GM12878 (cell line): Measurements from ENCODE around the gene PGLYRP3. TPM values are rescaled to one million over a fixed set of nuclear protein-coding genes. Genes with fewer than 3 reads are reported as not detected.

Experiments
- ATAC-seq: fragments of 200-7000 bp; cut with Tn5 transposase; 3 replicates; pipeline ENCODE4 v1.9.1; 2020; ENCODE audit warnings: mild to moderate bottlenecking, moderate library complexity
- BruUV-seq: library from RNA; stranded (reverse); fragments of 400-500 nt; replicated peaks from 2 replicates; lab custom pipeline; 2021; lab: Mats Ljungman, UMichigan
- CTCF ChIA-PET: fragments of 300-600 bp; sonication (Branson Sonifier 250); formaldehyde crosslinking; extraction: SDS; loops from one replicate; lab custom pipeline; 2021; ENCODE audit warnings: inconsistent platforms; lab: Yijun Ruan, JAX
- POLR2A ChIA-PET: fragments of 350-600 bp; formaldehyde crosslinking; extraction: SDS; loops from one replicate; lab custom pipeline; 2021; ENCODE audit warnings: inconsistent platforms; lab: Charles Lee
- RAD21 ChIA-PET: fragments of 300-600 bp; sonication (Branson Sonifier 250); formaldehyde crosslinking; loops from one replicate; lab custom pipeline; 2023; ENCODE audit warnings: antibody characterized with exemption; ENCODE audit not compliant: unreplicated experiment; lab: Charles Lee
- SMC1A ChIA-PET: fragments of 300-600 bp; sonication (Branson Sonifier 250); formaldehyde crosslinking; loops from one replicate; lab custom pipeline; 2023; ENCODE audit not compliant: unreplicated experiment, uncharacterized antibody; lab: Charles Lee
- DNase-seq: peaks from one replicate; pipeline ENCODE4 v3.0.0-alpha.2; 2011; ENCODE audit warnings: low read depth, low spot score
- FAIRE-seq: peaks from 3 replicates; lab custom pipeline; 2011; peaks lifted over from hg19 to GRCh38; lab: Jason Lieb, UNC
- H2AFZ ChIP-seq: 2 replicates; pipeline ENCODE4 v1.6.0; 2011; ENCODE audit warnings: low read depth, low read length, control low read depth; ENCODE audit not compliant: control insufficient read depth
- H3K27ac ChIP-seq: 2 replicates; pipeline ENCODE4 v1.5.1; 2011; ENCODE audit warnings: control low read depth; ENCODE audit not compliant: control insufficient read depth, insufficient read depth
- H3K27me3 ChIP-seq, 2 experiments: replicated peaks in 1 of 2; 2 replicates each; pipeline versions ENCODE4 v1.6.0 to v1.6.1; 2011; ENCODE audit warnings: low read length in 1 of 2; ENCODE audit not compliant: control insufficient read depth in 2 of 2, insufficient read depth in 2 of 2
- H3K36me3 ChIP-seq, 2 experiments: 2 replicates each; pipeline ENCODE4 v1.5.1; 2011; ENCODE audit warnings: low read length in 1 of 2; ENCODE audit not compliant: control insufficient read depth in 2 of 2, insufficient read depth in 2 of 2
- H3K4me1 ChIP-seq: 2 replicates; pipeline ENCODE4 v1.6.1; 2011; ENCODE audit warnings: mild to moderate bottlenecking, low read length, moderate library complexity, mixed read lengths; ENCODE audit not compliant: control insufficient read depth, insufficient read depth
- H3K4me2 ChIP-seq: 2 replicates; pipeline ENCODE4 v1.6.0; 2011; ENCODE audit warnings: control low read depth; ENCODE audit not compliant: control insufficient read depth, insufficient read depth
- H3K4me3 ChIP-seq: fragments of 200-600 bp; sonication (generic); 2 replicates; pipeline ENCODE4 v1.5.1; 2016
- H3K79me2 ChIP-seq: 2 replicates; pipeline ENCODE4 v1.6.0; 2011; ENCODE audit warnings: low read length; ENCODE audit not compliant: control insufficient read depth, insufficient read depth
- H3K9ac ChIP-seq: 2 replicates; pipeline ENCODE4 v1.8.0; 2011; ENCODE audit warnings: low read length, control low read depth, mixed read lengths; ENCODE audit not compliant: control insufficient read depth, insufficient read depth
- H3K9me3 ChIP-seq: replicated peaks from 3 replicates; pipeline ENCODE4 v1.5.1; 2011; ENCODE audit warnings: mild to moderate bottlenecking, low read length; ENCODE audit not compliant: control insufficient read depth, insufficient read depth
- H4K20me1 ChIP-seq: 2 replicates; pipeline ENCODE4 v1.6.0; 2011; ENCODE audit not compliant: control insufficient read depth, insufficient read depth
- MTA2 ChIP-seq: fragments of 450-650 bp; IDR thresholded peaks from 2 replicates; pipeline ENCODE4 v1.6.1; 2016; ENCODE audit warnings: low read depth, mild to moderate bottlenecking, moderate library complexity
- NBN ChIP-seq: fragments of 450-650 bp; IDR thresholded peaks from 2 replicates; pipeline ENCODE4 v1.6.1; 2016
- RAD21 ChIP-seq: IDR thresholded peaks from 2 replicates; pipeline ENCODE4 v1.6.1; 2011; ENCODE audit warnings: mild to moderate bottlenecking, low read depth, low read length, moderate library complexity; ENCODE audit not compliant: insufficient read depth
- SREBF1 ChIP-seq: IDR thresholded peaks from 2 replicates; pipeline ENCODE4 v1.6.1; 2012; ENCODE audit warnings: mild to moderate bottlenecking, low read length
- SREBF2 ChIP-seq: IDR thresholded peaks from 2 replicates; pipeline ENCODE4 v1.6.1; 2012; ENCODE audit warnings: mild to moderate bottlenecking, low read length
- ZBTB11 ChIP-seq: fragments of 450-650 bp; formaldehyde crosslinking; IDR thresholded peaks from 2 replicates; pipeline ENCODE4 v1.5.0; 2022; ENCODE audit warnings: mild to moderate bottlenecking, missing genetic modification characterization
- WGBS: methylation state at CpG from one replicate; pipeline ENCODE4 v1.1.6; 2016; ENCODE audit warnings: low lambda C conversion rate; ENCODE audit not compliant: insufficient replicate concordance, insufficient coverage; ENCODE audit errors: missing lambda C conversion rate; 5-methylcytosine and 5-hydroxymethylcytosine counted together
- in situ Hi-C: fragments of 300-500 bp; cut with MboI; formaldehyde crosslinking; loops from 9 replicates; pipeline ENCODE4 v1.14.3; 2018; ENCODE audit warnings: mixed read lengths
- intact Hi-C: fragments of 100-400 bp; cut with micrococcal nuclease; formaldehyde crosslinking; loops from one replicate; pipeline ENCODE4 v1.14.2; 2022; ENCODE audit not compliant: unreplicated experiment
- polyA plus RNA-seq, 11 experiments: library from polyadenylated mRNA; depleted of rRNA in 4 of 11; unstranded in 6 of 11; stranded (reverse) in 5 of 11; fragments of >200 nt; fragmentation: Nextera tagmentation in 4 of 11; fragmentation: Illumina TruSeq in 1 of 11; extraction: Ambion mirVana in 4 of 11; extraction: Trizol in 1 of 11; gene quantifications; 1 replicate in 1 of 11; 2 replicates in 10 of 11; pipeline versions ENCODE4 v1.2.1 to v1.2.3, GENCODE V29; 2011 to 2016; ENCODE audit warnings: inconsistent platforms in 2 of 11, missing spikeins in 2 of 11, low read depth in 1 of 11
- total RNA-seq, 4 experiments: library from RNA; depleted of rRNA in 3 of 4; stranded (reverse); fragments of >200 nt in 3 of 4; fragmentation: Illumina TruSeq in 1 of 4; extraction: Trizol in 1 of 4; gene quantifications; 2 replicates each; pipeline versions ENCODE4 v1.2.1 to v1.2.3, GENCODE V29; 2013 to 2021

Gene PGLYRP3
- total and polyA plus RNA-seq, 10 of the 15 experiments (the other 5 are each of a cell fraction or from before 2014, with no cell fraction given), result 0.10 to 0.49 (median 0.18) TPM; not detected in 7

- FAIRE-seq (no peak), ATAC-seq (no peak), DNase-seq (no peak)
- RAD21 ChIA-PET, result interaction anchor here (1.2 to 3.5 kb wide), 3 partner anchors 10 to 22 kb away, joined by 3 to 26 read pairs (median 3); no protein-coding TSS in a partner anchor
- Histone ChIP-seq H3K36me3 (no peaks in the 10 kb centered on the region), H3K9ac (no peak overlapping the region), H3K27me3 (no peaks in the 10 kb centered on the region), H3K27ac (no peak overlapping the region), H3K4me3 (no peak overlapping the region), H3K4me1 (no peaks in the 10 kb centered on the region), H4K20me1 (no peaks in the 10 kb centered on the region), H2AFZ (no peak overlapping the region), H3K4me2 (no peak overlapping the region), H3K9me3 (no peaks in the 10 kb centered on the region), H3K79me2 (no peaks in the 10 kb centered on the region)
- SMC1A ChIA-PET, result interaction anchor here (0.7 to 5.2 kb wide), 10 partner anchors 9 to 92 kb away, joined by 3 to 42 read pairs (median 10); no protein-coding TSS in a partner anchor
- WGBS, result 42% methylated on average over 2 of the region's 2 CpGs
- CTCF ChIA-PET, result interaction anchor here (0.6 to 5.6 kb wide), 18 partner anchors 10 to 518 kb away, joined by 3 to 27 read pairs (median 5); no protein-coding TSS in a partner anchor
- no TSS peak for BruUV-seq
- intact Hi-C loops, result no loop called here
- POLR2A ChIA-PET, result interaction anchor here (0.9 to 2.1 kb wide), 3 partner anchors 9 to 90 kb away, joined by 3 to 11 read pairs (median 4); no protein-coding TSS in a partner anchor
- in situ Hi-C loops, result no loop called here
- no peak for TF ChIP-seq NBN
- no peak for TF ChIP-seq RAD21
- no peak for TF ChIP-seq MTA2
- TF ChIP-seq SREBF2, result no peak
- no peak for TF ChIP-seq ZBTB11
- TF ChIP-seq SREBF1, result no peak
Observed at GRCh38 chr1:153253076-153253475, 59.7 kb downstream of the PGLYRP3 start.
